HEK293T (cell line): ENCODE results near the gene BCL6B.

ENCODE experiments used
- BHLHE40 ChIP-seq: fragments of 450-650 bp; IDR thresholded peaks from 2 replicates; pipeline ENCODE4 v1.6.1; 2016; ENCODE audit warnings: mild to moderate bottlenecking, moderate library complexity, borderline replicate concordance
- CTBP1 ChIP-seq: fragments of 450-650 bp; IDR thresholded peaks from 2 replicates; pipeline ENCODE4 v1.6.1; 2016; ENCODE audit warnings: borderline replicate concordance
- FOXM1 ChIP-seq: fragments of 450-650 bp; IDR thresholded peaks from 2 replicates; pipeline ENCODE4 v1.6.1; 2017; ENCODE audit warnings: mild to moderate bottlenecking, borderline replicate concordance
- TF ChIP-seq, protein P1 (sequence below): fragments of 450-650 bp; IDR thresholded peaks from 2 replicates; pipeline ENCODE4 v1.6.1; 2016

DNA sequence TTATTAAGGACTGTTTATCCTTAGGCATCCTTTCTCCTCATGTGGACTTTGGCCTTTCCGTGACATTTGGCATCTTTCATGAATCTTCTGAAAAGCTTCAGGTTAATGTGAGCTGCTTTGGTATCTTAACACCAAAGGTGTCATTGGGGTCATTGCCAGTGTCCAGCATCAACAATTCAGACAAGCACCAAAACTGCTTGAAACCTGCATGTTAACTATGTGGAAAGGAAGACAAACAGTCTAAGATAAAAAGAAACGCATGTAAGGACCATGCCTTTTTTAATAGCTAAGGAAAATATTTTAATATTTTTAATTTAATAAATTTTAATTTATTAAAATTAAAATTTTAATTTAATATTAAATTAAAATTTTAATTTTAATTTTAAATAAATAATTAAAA lies 19.1 kb upstream of the BCL6B start:
- no peak for TF ChIP-seq CTBP1
- TF ChIP-seq, protein P1, sequence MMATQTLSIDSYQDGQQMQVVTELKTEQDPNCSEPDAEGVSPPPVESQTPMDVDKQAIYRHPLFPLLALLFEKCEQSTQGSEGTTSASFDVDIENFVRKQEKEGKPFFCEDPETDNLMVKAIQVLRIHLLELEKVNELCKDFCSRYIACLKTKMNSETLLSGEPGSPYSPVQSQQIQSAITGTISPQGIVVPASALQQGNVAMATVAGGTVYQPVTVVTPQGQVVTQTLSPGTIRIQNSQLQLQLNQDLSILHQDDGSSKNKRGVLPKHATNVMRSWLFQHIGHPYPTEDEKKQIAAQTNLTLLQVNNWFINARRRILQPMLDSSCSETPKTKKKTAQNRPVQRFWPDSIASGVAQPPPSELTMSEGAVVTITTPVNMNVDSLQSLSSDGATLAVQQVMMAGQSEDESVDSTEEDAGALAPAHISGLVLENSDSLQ: no peak
- no peak for TF ChIP-seq FOXM1
- TF ChIP-seq BHLHE40: no peak
